Activated CD4-positive, alpha-beta memory T cell treated with anti-CD3 and anti-CD28 coated beads for 36 hours (primary cell): ENCODE data around the gene TRABD2A. TPM values are rescaled to one million over a fixed set of nuclear protein-coding genes. Genes with fewer than 3 reads are reported as not detected.

Experiments used
- CTCF ChIA-PET: fragments of 350-600 bp; sonication (Branson Sonifier 250); formaldehyde crosslinking; loops from one replicate; lab custom pipeline; 2021; ENCODE audit warnings: antibody characterized with exemption, inconsistent platforms; lab: Charles Lee
- POLR2A ChIA-PET: fragments of 350-600 bp; sonication (Branson Sonifier 250); formaldehyde crosslinking; loops from one replicate; lab custom pipeline; 2021; ENCODE audit warnings: antibody characterized with exemption; lab: Charles Lee
- DNase-seq: peaks from one replicate; pipeline ENCODE4 v3.0.0-alpha.2; 2020
- H3K27ac Mint-ChIP-seq: one replicate; pipeline ENCODE4 v1.8.0; 2021; ENCODE audit warnings: mixed read lengths
- H3K27me3 Mint-ChIP-seq: one replicate; pipeline ENCODE4 v1.8.0; 2021; ENCODE audit warnings: mixed read lengths
- H3K36me3 Mint-ChIP-seq: one replicate; pipeline ENCODE4 v1.8.0; 2021; ENCODE audit warnings: mixed read lengths
- H3K4me1 Mint-ChIP-seq: one replicate; pipeline ENCODE4 v1.8.0; 2021; ENCODE audit warnings: low read depth, mixed read lengths
- H3K4me3 Mint-ChIP-seq: one replicate; pipeline ENCODE4 v1.8.0; 2021; ENCODE audit warnings: mild to moderate bottlenecking, mixed read lengths
- H3K9me3 Mint-ChIP-seq: one replicate; pipeline ENCODE4 v1.8.0; 2021; ENCODE audit warnings: mixed read lengths
- intact Hi-C: fragments of 100-400 bp; cut with micrococcal nuclease; formaldehyde crosslinking; loops from one replicate; pipeline ENCODE4 v1.15.1; 2023
- total RNA-seq, 2 experiments: library from RNA; stranded (reverse); gene quantifications; one replicate each; pipeline ENCODE4 v1.2.3, GENCODE V29; 2021

TRABD2A gene
- total RNA-seq, 2 experiments from 2014 or later = 29.6 to 30.1 TPM

- H3K27me3 Mint-ChIP-seq = no peaks in the 10 kb centered on the region
- POLR2A ChIA-PET = interaction anchor here (0.5 kb wide), 1 partner anchor 84 kb away, joined by 3 read pairs; no protein-coding TSS in a partner anchor
- peaks cover 23% of the 10 kb centered on the region for H3K9me3 Mint-ChIP-seq
- H3K4me1 Mint-ChIP-seq = peaks cover 86% of the 10 kb centered on the region
- H3K27ac Mint-ChIP-seq = no peak overlapping the region
- no peak overlapping the region for H3K4me3 Mint-ChIP-seq
- DNase-seq = no peak
- intact Hi-C loops = no loop called here
- CTCF ChIA-PET = interaction anchor here (1.2 to 4.8 kb wide), 3 partner anchors 10 to 74 kb away, joined by 3 to 33 read pairs (median 4); no protein-coding TSS in a partner anchor
- H3K36me3 Mint-ChIP-seq = peaks cover 33% of the 10 kb centered on the region
These were observed 29.0 kb downstream of the TRABD2A start for GRCh38 chr2:84851876-84852275.

- H3K9me3 Mint-ChIP-seq = peaks cover 23% of the 10 kb centered on the region
- H3K4me1 Mint-ChIP-seq = peaks cover 86% of the 10 kb centered on the region
- H3K36me3 Mint-ChIP-seq = peaks cover 30% of the 10 kb centered on the region
- intact Hi-C loops = no loop called here
- DNase-seq = no peak
- CTCF ChIA-PET = interaction anchor here (1.0 to 4.8 kb wide), 7 partner anchors 9 to 75 kb away, joined by 3 to 33 read pairs (median 4); no protein-coding TSS in a partner anchor
- no peaks in the 10 kb centered on the region for H3K27me3 Mint-ChIP-seq
- no peak overlapping the region for H3K4me3 Mint-ChIP-seq
- POLR2A ChIA-PET = no interaction called here
- H3K27ac Mint-ChIP-seq = peak overlapping the region; percentile 84
These were observed 30.4 kb downstream of the TRABD2A start for GRCh38 chr2:84850471-84850870.

GRCh38 chr2:84849271-84849952, 31.5 kb downstream of the TRABD2A start:
- ChIA-PET POLR2A (interaction anchor here (0.6 to 1.2 kb wide), 3 partner anchors 15 to 358 kb away, joined by 3 read pairs; no protein-coding TSS in a partner anchor), CTCF (interaction anchor here (0.5 to 4.8 kb wide), 7 partner anchors 8 to 76 kb away, joined by 3 to 33 read pairs (median 5); no protein-coding TSS in a partner anchor)
- H3K36me3 Mint-ChIP-seq = peaks cover 28% of the 10 kb centered on the region
- intact Hi-C loops = loop anchor here (2.0 kb wide), 1 partner anchor 67 kb away; no protein-coding TSS in a partner anchor
- DNase-seq = peak; percentile 71
- H3K4me1 Mint-ChIP-seq = peaks cover 84% of the 10 kb centered on the region
- peak overlapping the region; percentile 84 for H3K27ac Mint-ChIP-seq
- peaks cover 19% of the 10 kb centered on the region for H3K9me3 Mint-ChIP-seq
- H3K27me3 Mint-ChIP-seq = no peaks in the 10 kb centered on the region
- H3K4me3 Mint-ChIP-seq = peak overlapping the region; percentile 11

GRCh38 chr2:84847326-84848050, 33.4 kb downstream of the TRABD2A start:
- H3K27ac Mint-ChIP-seq = peak overlapping the region; percentile 97
- ChIA-PET CTCF (interaction anchor here (1.6 to 2.6 kb wide), 2 partner anchors 10 to 78 kb away, joined by 3 to 12 read pairs; no protein-coding TSS in a partner anchor), POLR2A (interaction anchor here (1.2 kb wide), 1 partner anchor 33 kb away, joined by 4 read pairs; the partner anchor contains the start of gene TRABD2A)
- H3K27me3 Mint-ChIP-seq = no peaks in the 10 kb centered on the region
- no peak for DNase-seq
- peaks cover 4% of the 10 kb centered on the region for H3K9me3 Mint-ChIP-seq
- intact Hi-C loops = loop anchor here (2.0 kb wide), 2 partner anchors 65 to 77 kb away; no protein-coding TSS in a partner anchor
- H3K4me1 Mint-ChIP-seq = peaks cover 88% of the 10 kb centered on the region
- H3K36me3 Mint-ChIP-seq = peaks cover 14% of the 10 kb centered on the region
- H3K4me3 Mint-ChIP-seq = no peak overlapping the region

GRCh38 chr2:84846741-84847142, 34.1 kb downstream of the TRABD2A start:
- ChIA-PET CTCF (interaction anchor here (1.3 to 2.6 kb wide), 3 partner anchors 11 to 79 kb away, joined by 3 to 12 read pairs (median 3); partner anchors contain the start of gene TRABD2A), POLR2A (interaction anchor here (0.7 to 1.2 kb wide), 4 partner anchors 30 to 92 kb away, joined by 3 to 4 read pairs (median 3); partner anchors contain the start of gene TRABD2A)
- intact Hi-C loops = loop anchor here (1.0 to 2.0 kb wide), 5 partner anchors 11 to 78 kb away; no protein-coding TSS in a partner anchor
- Mint-ChIP-seq H3K27me3 (no peaks in the 10 kb centered on the region), H3K36me3 (peaks cover 8% of the 10 kb centered on the region), H3K4me3 (peak overlapping the region; percentile 26), H3K9me3 (no peaks in the 10 kb centered on the region), H3K27ac (peak overlapping the region; percentile 97), H3K4me1 (peaks cover 87% of the 10 kb centered on the region)
- DNase-seq = no peak

- peaks cover 4% of the 10 kb centered on the region for H3K36me3 Mint-ChIP-seq
- POLR2A ChIA-PET = interaction anchor here (0.7 to 1.2 kb wide), 4 partner anchors 29 to 93 kb away, joined by 3 to 4 read pairs (median 3); partner anchors contain the start of gene TRABD2A
- CTCF ChIA-PET = interaction anchor here (1.3 to 2.6 kb wide), 3 partner anchors 11 to 79 kb away, joined by 3 to 12 read pairs (median 3); partner anchors contain the start of gene TRABD2A
These were observed 34.7 kb downstream of the TRABD2A start for GRCh38 chr2:84846041-84846663.

GRCh38 chr2:84844141-84844540, 36.7 kb downstream of the TRABD2A start:
- POLR2A ChIA-PET = no interaction called here
- Mint-ChIP-seq H3K4me1 (peaks cover 88% of the 10 kb centered on the region), H3K36me3 (peaks cover 3% of the 10 kb centered on the region), H3K27me3 (no peaks in the 10 kb centered on the region), H3K27ac (peak overlapping the region; percentile 97), H3K4me3 (peak overlapping the region; percentile 59), H3K9me3 (no peaks in the 10 kb centered on the region)
- intact Hi-C loops = no loop called here
- peak; percentile 41 for DNase-seq
- CTCF ChIA-PET = no interaction called here

More at GRCh38 chr2:84846041-84846663, 34.7 kb downstream of the TRABD2A start:
- H3K4me1 Mint-ChIP-seq = peaks cover 87% of the 10 kb centered on the region
- DNase-seq = no peak
- intact Hi-C loops = loop anchor here (1.0 to 2.0 kb wide), 5 partner anchors 11 to 79 kb away; no protein-coding TSS in a partner anchor
- no peaks in the 10 kb centered on the region for H3K27me3 Mint-ChIP-seq
- H3K4me3 Mint-ChIP-seq = peak overlapping the region; percentile 53
- peak overlapping the region; percentile 97 for H3K27ac Mint-ChIP-seq
- no peaks in the 10 kb centered on the region for H3K9me3 Mint-ChIP-seq

- DNase-seq = no peak
- no peaks in the 10 kb centered on the region for H3K27me3 Mint-ChIP-seq
- POLR2A ChIA-PET = interaction anchor here (0.8 to 1.4 kb wide), 2 partner anchors 15 to 105 kb away, joined by 3 read pairs; no protein-coding TSS in a partner anchor
- intact Hi-C loops = no loop called here
- no peak overlapping the region for H3K4me3 Mint-ChIP-seq
- peaks cover 85% of the 10 kb centered on the region for H3K4me1 Mint-ChIP-seq
- H3K27ac Mint-ChIP-seq = peak overlapping the region; percentile 63
- peaks cover 4% of the 10 kb centered on the region for H3K9me3 Mint-ChIP-seq
- CTCF ChIA-PET = interaction anchor here (0.8 to 3.3 kb wide), 6 partner anchors 9 to 100 kb away, joined by 3 to 16 read pairs (median 5); no protein-coding TSS in a partner anchor
- H3K36me3 Mint-ChIP-seq = peaks cover 22% of the 10 kb centered on the region
These were observed 39.3 kb downstream of the TRABD2A start for GRCh38 chr2:84841577-84841976.

GRCh38 chr2:84840306-84840705, 40.6 kb downstream of the TRABD2A start:
- Mint-ChIP-seq H3K4me1 (peaks cover 82% of the 10 kb centered on the region), H3K27me3 (no peaks in the 10 kb centered on the region), H3K9me3 (peaks cover 13% of the 10 kb centered on the region), H3K36me3 (peaks cover 34% of the 10 kb centered on the region), H3K4me3 (peak overlapping the region; percentile 46), H3K27ac (peak overlapping the region; percentile 63)
- intact Hi-C loops = no loop called here
- DNase-seq = no peak
- POLR2A ChIA-PET = interaction anchor here (1.4 kb wide), 1 partner anchor 16 kb away, joined by 3 read pairs; no protein-coding TSS in a partner anchor
- CTCF ChIA-PET = interaction anchor here (0.5 to 3.3 kb wide), 4 partner anchors 25 to 99 kb away, joined by 3 to 16 read pairs (median 4); no protein-coding TSS in a partner anchor

GRCh38 chr2:84839851-84840250, 41.0 kb downstream of the TRABD2A start:
- ChIA-PET POLR2A (no interaction called here), CTCF (interaction anchor here (0.7 to 3.3 kb wide), 3 partner anchors 9 to 43 kb away, joined by 3 to 16 read pairs (median 5); no protein-coding TSS in a partner anchor)
- H3K36me3 Mint-ChIP-seq = peaks cover 37% of the 10 kb centered on the region
- peaks cover 82% of the 10 kb centered on the region for H3K4me1 Mint-ChIP-seq
- no peaks in the 10 kb centered on the region for H3K27me3 Mint-ChIP-seq
- H3K4me3 Mint-ChIP-seq = peak overlapping the region; percentile 46
- intact Hi-C loops = no loop called here
- H3K9me3 Mint-ChIP-seq = peaks cover 13% of the 10 kb centered on the region
- DNase-seq = no peak
- H3K27ac Mint-ChIP-seq = peak overlapping the region; percentile 63
